Heart left ventricle (tissue), 13 donors: ENCODE results near the gene ACAP2.

Source experiments
- POLR2A ChIP-seq, 2 donors: fragments of 450-650 bp; IDR thresholded peaks; one replicate each; pipeline ENCODE4 v1.6.1; 2017; ENCODE audit warnings: antibody characterized with exemption in 2 of 2, mild to moderate bottlenecking in 2 of 2, moderate library complexity in 2 of 2
- TF ChIP-seq, protein P1 (sequence below), 12 donors: fragments of 200-600 bp; sonication (generic) in 4 of 12; IDR thresholded peaks; one replicate each; pipeline versions ENCODE4 v1.5.0 to v1.8.0; 2018 to 2022; ENCODE audit warnings: antibody characterized with exemption in 12 of 12, mild to moderate bottlenecking in 5 of 12
- donor health status: ischemic (EF 13 %, LVEDD 7.1; RV severe dilation, severe dysfunction).
- donor health status: DM: no; HTN: yes; CAD: no.
- donor health status: DM: no; HTN: no; CAD: no.
- donor health status: ischemic (EF 25% LVEDD 6.9; RV normal size, moderate dysfunction).
- donor health status: ischemic (EF 25% LVEDD 5.7; RV mildly dilated, moderate dysfunction).
- donor health status: ischemic (EF 35%, LVEDD 5.7; RV mildly dilated, moderate dysfunction).
- donor health status: nonischemic (EF 11% LVEDD 7.7; RV severe dilation, severe dysfunction).
- donor health status: DM: yes; HTN: yes; CAD: no.
- donor health status: PGD.
- donor health status: ischemic (EF 29% LVEDD 5.4; RV normal size, mild dysfunction).
- donor health status: nonischemic (EF 23%, LVEDD 6.1; RV moderate dilation, normal function).

DNA sequence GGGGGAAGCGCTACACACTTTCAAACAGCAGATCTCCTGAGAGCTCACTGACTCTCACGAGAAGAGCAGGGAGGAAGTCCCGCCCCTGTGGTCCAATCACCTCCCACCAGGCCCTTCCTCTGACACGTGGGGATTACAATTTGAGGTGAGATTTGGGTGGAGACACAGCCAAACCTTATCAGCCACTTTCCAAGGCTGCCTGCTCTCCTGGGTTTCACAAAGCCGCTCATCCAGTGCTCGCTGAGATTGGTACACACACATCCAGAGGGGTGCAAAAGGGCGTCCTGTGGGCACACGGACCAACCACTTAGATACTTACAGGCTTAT lies 195.0 kb downstream of the ACAP2 start:
- TF ChIP-seq, protein P1, sequence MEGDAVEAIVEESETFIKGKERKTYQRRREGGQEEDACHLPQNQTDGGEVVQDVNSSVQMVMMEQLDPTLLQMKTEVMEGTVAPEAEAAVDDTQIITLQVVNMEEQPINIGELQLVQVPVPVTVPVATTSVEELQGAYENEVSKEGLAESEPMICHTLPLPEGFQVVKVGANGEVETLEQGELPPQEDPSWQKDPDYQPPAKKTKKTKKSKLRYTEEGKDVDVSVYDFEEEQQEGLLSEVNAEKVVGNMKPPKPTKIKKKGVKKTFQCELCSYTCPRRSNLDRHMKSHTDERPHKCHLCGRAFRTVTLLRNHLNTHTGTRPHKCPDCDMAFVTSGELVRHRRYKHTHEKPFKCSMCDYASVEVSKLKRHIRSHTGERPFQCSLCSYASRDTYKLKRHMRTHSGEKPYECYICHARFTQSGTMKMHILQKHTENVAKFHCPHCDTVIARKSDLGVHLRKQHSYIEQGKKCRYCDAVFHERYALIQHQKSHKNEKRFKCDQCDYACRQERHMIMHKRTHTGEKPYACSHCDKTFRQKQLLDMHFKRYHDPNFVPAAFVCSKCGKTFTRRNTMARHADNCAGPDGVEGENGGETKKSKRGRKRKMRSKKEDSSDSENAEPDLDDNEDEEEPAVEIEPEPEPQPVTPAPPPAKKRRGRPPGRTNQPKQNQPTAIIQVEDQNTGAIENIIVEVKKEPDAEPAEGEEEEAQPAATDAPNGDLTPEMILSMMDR (IDR thresholded peaks at IDR 0.05): no peak
- TF ChIP-seq POLR2A (IDR thresholded peaks at IDR 0.05): no peak
